Measurements from ENCODE around the gene PPP2R5A.

Gene PPP2R5A

GRCh38 chr1:212293579-212293978, 8.4 kb downstream of the PPP2R5A start:
- Histone ChIP-seq H3K27me3 (ENCODE audit: insufficient read depth, poor library complexity, severe bottlenecking) (no peaks in the 10 kb centered on the region), H3K4me1 (ENCODE audit: insufficient read depth, poor library complexity, severe bottlenecking) (peaks cover 16% of the 10 kb centered on the region)
- ATAC-seq (ENCODE audit: low read depth): no peak

GRCh38 chr1:212294983-212295382, 9.8 kb downstream of the PPP2R5A start:
- no peak overlapping the region for H3K27ac ChIP-seq (ENCODE audit: poor library complexity, severe bottlenecking)
- no peaks in the 10 kb centered on the region for H3K27me3 ChIP-seq (ENCODE audit: insufficient read depth, poor library complexity, severe bottlenecking)
- H3K4me1 ChIP-seq (ENCODE audit: insufficient read depth, poor library complexity, severe bottlenecking): peaks cover 13% of the 10 kb centered on the region
- H3K4me3 ChIP-seq (ENCODE audit: severe bottlenecking): no peak overlapping the region
- H3K9me3 ChIP-seq (ENCODE audit: severe bottlenecking): no peaks in the 10 kb centered on the region
- no peak for TF ChIP-seq CTCF (IDR thresholded peaks at IDR 0.05; ENCODE audit: poor library complexity, severe bottlenecking)
- H3K36me3 ChIP-seq (ENCODE audit: low read depth): no peaks in the 10 kb centered on the region
- no peak for ATAC-seq (ENCODE audit: low read depth)
- no peak for DNase-seq (ENCODE audit: low spot score)

More at GRCh38 chr1:212293579-212293978, 8.4 kb downstream of the PPP2R5A start:
- Histone ChIP-seq H3K9me3 (ENCODE audit: severe bottlenecking) (no peaks in the 10 kb centered on the region), H3K27ac (ENCODE audit: poor library complexity, severe bottlenecking) (no peak overlapping the region), H3K36me3 (ENCODE audit: low read depth) (no peaks in the 10 kb centered on the region), H3K4me3 (ENCODE audit: severe bottlenecking) (no peak overlapping the region)
- DNase-seq (ENCODE audit: low spot score): no peak
- no peak for TF ChIP-seq CTCF (IDR thresholded peaks at IDR 0.05; ENCODE audit: poor library complexity, severe bottlenecking)

- no peak overlapping the region for H3K27ac ChIP-seq (ENCODE audit: poor library complexity, severe bottlenecking)
- DNase-seq (ENCODE audit: low spot score) (no peak), ATAC-seq (ENCODE audit: low read depth) (no peak)
- peaks cover 11% of the 10 kb centered on the region for H3K4me1 ChIP-seq (ENCODE audit: insufficient read depth, poor library complexity, severe bottlenecking)
- H3K9me3 ChIP-seq (ENCODE audit: severe bottlenecking): no peaks in the 10 kb centered on the region
- no peaks in the 10 kb centered on the region for H3K36me3 ChIP-seq (ENCODE audit: low read depth)
- TF ChIP-seq CTCF (IDR thresholded peaks at IDR 0.05; ENCODE audit: poor library complexity, severe bottlenecking): no peak
- H3K27me3 ChIP-seq (ENCODE audit: insufficient read depth, poor library complexity, severe bottlenecking): no peaks in the 10 kb centered on the region
- no peak overlapping the region for H3K4me3 ChIP-seq (ENCODE audit: severe bottlenecking)
Observed at GRCh38 chr1:212295579-212295978, 10.4 kb downstream of the PPP2R5A start.

GRCh38 chr1:212297338-212297737, 12.1 kb downstream of the PPP2R5A start:
- no peak overlapping the region for H3K4me3 ChIP-seq (ENCODE audit: severe bottlenecking)
- no peak overlapping the region for H3K27ac ChIP-seq (ENCODE audit: poor library complexity, severe bottlenecking)
- no peaks in the 10 kb centered on the region for H3K36me3 ChIP-seq (ENCODE audit: low read depth)
- no peaks in the 10 kb centered on the region for H3K9me3 ChIP-seq (ENCODE audit: severe bottlenecking)
- peaks cover 6% of the 10 kb centered on the region for H3K4me1 ChIP-seq (ENCODE audit: insufficient read depth, poor library complexity, severe bottlenecking)
- no peak for DNase-seq (ENCODE audit: low spot score)
- TF ChIP-seq CTCF (IDR thresholded peaks at IDR 0.05; ENCODE audit: poor library complexity, severe bottlenecking): no peak
- no peak for ATAC-seq (ENCODE audit: low read depth)
- no peaks in the 10 kb centered on the region for H3K27me3 ChIP-seq (ENCODE audit: insufficient read depth, poor library complexity, severe bottlenecking)

GRCh38 chr1:212301580-212301979, 16.4 kb downstream of the PPP2R5A start:
- Histone ChIP-seq H3K4me1 (ENCODE audit: insufficient read depth, poor library complexity, severe bottlenecking) (no peaks in the 10 kb centered on the region), H3K9me3 (ENCODE audit: severe bottlenecking) (no peaks in the 10 kb centered on the region), H3K36me3 (ENCODE audit: low read depth) (no peaks in the 10 kb centered on the region), H3K4me3 (ENCODE audit: severe bottlenecking) (no peak overlapping the region), H3K27me3 (ENCODE audit: insufficient read depth, poor library complexity, severe bottlenecking) (no peaks in the 10 kb centered on the region), H3K27ac (ENCODE audit: poor library complexity, severe bottlenecking) (no peak overlapping the region)
- ATAC-seq (ENCODE audit: low read depth) (no peak), DNase-seq (ENCODE audit: low spot score) (no peak)
- TF ChIP-seq CTCF (IDR thresholded peaks at IDR 0.05; ENCODE audit: poor library complexity, severe bottlenecking): no peak
